Measurements from ENCODE around the gene ITFG1.

DNA sequence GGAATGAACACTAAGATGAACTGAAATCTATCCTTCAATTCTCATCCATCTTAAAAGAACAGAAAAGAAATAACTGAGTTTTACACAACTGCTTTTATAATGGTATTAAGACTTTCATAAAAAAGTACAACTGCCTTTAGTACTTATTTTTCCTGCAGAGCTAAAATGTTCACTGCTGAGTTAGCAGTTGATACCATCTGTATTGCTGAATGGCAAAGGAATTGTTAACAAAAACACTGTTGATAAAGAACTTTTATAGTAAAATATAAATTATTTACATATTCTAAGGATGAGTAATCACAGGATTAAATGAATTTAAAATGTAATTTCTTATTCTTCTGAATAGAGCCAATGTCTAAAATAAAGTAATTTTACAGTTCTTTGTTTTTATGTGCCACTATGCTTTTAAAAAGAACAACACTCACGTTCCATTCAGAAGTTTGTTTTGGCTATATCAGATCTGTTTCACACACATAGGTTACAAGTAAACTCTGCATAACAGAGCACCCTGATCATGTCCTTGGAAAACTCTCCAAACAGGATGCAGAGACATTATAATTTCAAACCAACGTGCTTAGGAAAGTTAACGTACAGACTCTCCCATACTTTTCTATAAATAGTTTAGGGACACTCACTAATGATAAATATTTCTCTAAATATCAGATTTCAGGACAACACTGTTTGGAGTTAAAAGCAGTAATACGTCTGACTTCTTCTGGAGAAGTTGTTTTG, 151.1 kb downstream of the ITFG1 start:
- TF ChIP-seq CTCF (IDR thresholded peaks at IDR 0.05) (no peak), POLR2A (IDR thresholded peaks at IDR 0.05) (no peak)
